A673 (cell line): ENCODE data around the gene XRCC4.

Experiments used
- CTCF ChIP-seq: fragments of 300-800, 200-600 bp; sonication (generic); conservative IDR thresholded peaks from 2 replicates; pipeline ENCODE4 v1.5.1; 2017; ENCODE audit warnings: low read depth, mild to moderate bottlenecking, antibody characterized with exemption, low read length, moderate library complexity, mixed read lengths
- EZH2 ChIP-seq: fragments of 200-600 bp; sonication (generic); IDR thresholded peaks from 2 replicates; pipeline ENCODE4 v1.6.1; 2017; ENCODE audit warnings: borderline replicate concordance, low read depth, mild to moderate bottlenecking, mixed read lengths, antibody characterized with exemption, low read length; ENCODE audit not compliant: poor library complexity, severe bottlenecking

GRCh38 chr5:83162601-83163000 lies 85.3 kb downstream of the XRCC4 start:
- TF ChIP-seq CTCF: no peak
- no peak for TF ChIP-seq EZH2
